SKM-1 treated with dmso at 0.1 percent for 144 hours (cell line): ENCODE results near the gene FHIP1B.

Experiments used
- DNase-seq: peaks from one replicate; lab custom pipeline; 2025; ENCODE audit not compliant: unreplicated experiment; lab: John Stamatoyannopoulos, UW

FHIP1B gene

GRCh38 chr11:6203327-6203726, 31.1 kb downstream of the FHIP1B start:
- no peak for DNase-seq

- no peak for DNase-seq
Observed at GRCh38 chr11:6202041-6202440, 32.4 kb downstream of the FHIP1B start.

GRCh38 chr11:6201481-6201880, 33.0 kb downstream of the FHIP1B start:
- peak; percentile 47 for DNase-seq

- DNase-seq, result peak; percentile 98
Observed at GRCh38 chr11:6200975-6201374, 33.5 kb downstream of the FHIP1B start.

- DNase-seq, result no peak
Observed at GRCh38 chr11:6199174-6199810, 35.1 kb downstream of the FHIP1B start, which contains the start of gene OR52W1. Gene OR52W1, plus strand, starts transcription at chr11:6199224. Its CDS starts 0 bp downstream, at chr11:6199224.

GRCh38 chr11:6197466-6198200, 36.8 kb downstream of the FHIP1B start:
- no peak for DNase-seq

- DNase-seq, result no peak
Observed at GRCh38 chr11:6196396-6196795, 38.0 kb downstream of the FHIP1B start.

GRCh38 chr11:6194065-6194581, 40.3 kb downstream of the FHIP1B start:
- DNase-seq, result no peak

GRCh38 chr11:6191742-6192141, 42.7 kb downstream of the FHIP1B start:
- DNase-seq, result peak; percentile 62

GRCh38 chr11:6175440-6175839, 59.0 kb downstream of the FHIP1B start:
- no peak for DNase-seq

- no peak for DNase-seq
Observed at GRCh38 chr11:6170226-6170625, 64.2 kb downstream of the FHIP1B start, which contains the start of gene OR52B2. Gene OR52B2, minus strand, starts transcription at chr11:6170326. Its CDS starts 0 bp downstream, at chr11:6170326.
